HL-60 (cell line): ENCODE results near the gene SPI1.

Experiments
- GABPA ChIP-seq: IDR thresholded peaks from 2 replicates; pipeline ENCODE4 v1.6.1; 2012; ENCODE audit warnings: low read depth
- POLR2AphosphoS5 ChIP-seq: IDR thresholded peaks from 2 replicates; pipeline ENCODE4 v1.6.1; 2012; ENCODE audit warnings: low read depth
- TF ChIP-seq, protein P1 (sequence below): IDR thresholded peaks from one replicate; pipeline ENCODE4 v1.5.1; 2011; ENCODE audit warnings: low read length, control low read depth, inconsistent platforms; ENCODE audit not compliant: insufficient read depth
- TF ChIP-seq, protein P2 (sequence below): IDR thresholded peaks from 2 replicates; pipeline ENCODE4 v1.6.1; 2012; ENCODE audit warnings: low read depth; ENCODE audit not compliant: insufficient replicate concordance

GRCh38 chr11:47326198-47326597, 52.1 kb downstream of the SPI1 start:
- TF ChIP-seq POLR2AphosphoS5: no peak
- TF ChIP-seq, protein P1, sequence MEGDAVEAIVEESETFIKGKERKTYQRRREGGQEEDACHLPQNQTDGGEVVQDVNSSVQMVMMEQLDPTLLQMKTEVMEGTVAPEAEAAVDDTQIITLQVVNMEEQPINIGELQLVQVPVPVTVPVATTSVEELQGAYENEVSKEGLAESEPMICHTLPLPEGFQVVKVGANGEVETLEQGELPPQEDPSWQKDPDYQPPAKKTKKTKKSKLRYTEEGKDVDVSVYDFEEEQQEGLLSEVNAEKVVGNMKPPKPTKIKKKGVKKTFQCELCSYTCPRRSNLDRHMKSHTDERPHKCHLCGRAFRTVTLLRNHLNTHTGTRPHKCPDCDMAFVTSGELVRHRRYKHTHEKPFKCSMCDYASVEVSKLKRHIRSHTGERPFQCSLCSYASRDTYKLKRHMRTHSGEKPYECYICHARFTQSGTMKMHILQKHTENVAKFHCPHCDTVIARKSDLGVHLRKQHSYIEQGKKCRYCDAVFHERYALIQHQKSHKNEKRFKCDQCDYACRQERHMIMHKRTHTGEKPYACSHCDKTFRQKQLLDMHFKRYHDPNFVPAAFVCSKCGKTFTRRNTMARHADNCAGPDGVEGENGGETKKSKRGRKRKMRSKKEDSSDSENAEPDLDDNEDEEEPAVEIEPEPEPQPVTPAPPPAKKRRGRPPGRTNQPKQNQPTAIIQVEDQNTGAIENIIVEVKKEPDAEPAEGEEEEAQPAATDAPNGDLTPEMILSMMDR: no peak
- no peak for TF ChIP-seq GABPA
- TF ChIP-seq, protein P2, sequence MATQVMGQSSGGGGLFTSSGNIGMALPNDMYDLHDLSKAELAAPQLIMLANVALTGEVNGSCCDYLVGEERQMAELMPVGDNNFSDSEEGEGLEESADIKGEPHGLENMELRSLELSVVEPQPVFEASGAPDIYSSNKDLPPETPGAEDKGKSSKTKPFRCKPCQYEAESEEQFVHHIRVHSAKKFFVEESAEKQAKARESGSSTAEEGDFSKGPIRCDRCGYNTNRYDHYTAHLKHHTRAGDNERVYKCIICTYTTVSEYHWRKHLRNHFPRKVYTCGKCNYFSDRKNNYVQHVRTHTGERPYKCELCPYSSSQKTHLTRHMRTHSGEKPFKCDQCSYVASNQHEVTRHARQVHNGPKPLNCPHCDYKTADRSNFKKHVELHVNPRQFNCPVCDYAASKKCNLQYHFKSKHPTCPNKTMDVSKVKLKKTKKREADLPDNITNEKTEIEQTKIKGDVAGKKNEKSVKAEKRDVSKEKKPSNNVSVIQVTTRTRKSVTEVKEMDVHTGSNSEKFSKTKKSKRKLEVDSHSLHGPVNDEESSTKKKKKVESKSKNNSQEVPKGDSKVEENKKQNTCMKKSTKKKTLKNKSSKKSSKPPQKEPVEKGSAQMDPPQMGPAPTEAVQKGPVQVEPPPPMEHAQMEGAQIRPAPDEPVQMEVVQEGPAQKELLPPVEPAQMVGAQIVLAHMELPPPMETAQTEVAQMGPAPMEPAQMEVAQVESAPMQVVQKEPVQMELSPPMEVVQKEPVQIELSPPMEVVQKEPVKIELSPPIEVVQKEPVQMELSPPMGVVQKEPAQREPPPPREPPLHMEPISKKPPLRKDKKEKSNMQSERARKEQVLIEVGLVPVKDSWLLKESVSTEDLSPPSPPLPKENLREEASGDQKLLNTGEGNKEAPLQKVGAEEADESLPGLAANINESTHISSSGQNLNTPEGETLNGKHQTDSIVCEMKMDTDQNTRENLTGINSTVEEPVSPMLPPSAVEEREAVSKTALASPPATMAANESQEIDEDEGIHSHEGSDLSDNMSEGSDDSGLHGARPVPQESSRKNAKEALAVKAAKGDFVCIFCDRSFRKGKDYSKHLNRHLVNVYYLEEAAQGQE: no peak
